SK-N-MC (cell line): Measurements from ENCODE around the gene C20orf202.

Source experiments
- EZH2 ChIP-seq: fragments of 200-600 bp; sonication (generic); IDR thresholded peaks from one replicate; pipeline ENCODE4 v1.6.1; 2017; ENCODE audit warnings: antibody characterized with exemption
- FOXP2 ChIP-seq: optimal IDR thresholded peaks from 2 replicates; pipeline ENCODE3; 2011; ENCODE audit warnings: mild to moderate bottlenecking, moderate library complexity; ENCODE audit not compliant: insufficient read depth; ENCODE audit errors: extremely low read length, control extremely low read depth
- POLR2AphosphoS5 ChIP-seq: IDR thresholded peaks from 2 replicates; pipeline ENCODE4 v1.6.1; 2012; ENCODE audit warnings: mild to moderate bottlenecking, low read depth, low read length, borderline replicate concordance

- TF ChIP-seq POLR2AphosphoS5 (no peak), EZH2 (no peak), FOXP2 (no peak)
These were observed 3.3 kb upstream of the C20orf202 start for GRCh38 chr20:1199964-1200363.
